ENCODE results near the gene ANO9.
"Not testable (repeated sequence)": the region's sequence is repeated elsewhere in the genome, so short reads cannot be mapped to it uniquely, and the experiment has no call there.

Gene ANO9

GRCh38 chr11:400241-400689 lies 41.5 kb downstream of the ANO9 start:
- no peak for DNase-seq (ENCODE audit: low read depth)

GRCh38 chr11:399731-400211 lies 42.0 kb downstream of the ANO9 start:
- peak; percentile 18 for DNase-seq (ENCODE audit: low read depth)

GRCh38 chr11:398826-399225 lies 43.0 kb downstream of the ANO9 start:
- peak; percentile 36 for DNase-seq (ENCODE audit: low read depth)

- DNase-seq (ENCODE audit: low read depth) = peak; percentile 82
Measured at GRCh38 chr11:396948-397548, 44.8 kb downstream of the ANO9 start.

GRCh38 chr11:396511-396947 lies 45.3 kb downstream of the ANO9 start:
- peak; percentile 59 for DNase-seq (ENCODE audit: low read depth)

GRCh38 chr11:395866-396265 lies 45.9 kb downstream of the ANO9 start:
- no peak for DNase-seq (ENCODE audit: low read depth)

- no peak for DNase-seq (ENCODE audit: low read depth)
Measured at GRCh38 chr11:394858-395655, 46.8 kb downstream of the ANO9 start.

- DNase-seq (ENCODE audit: low read depth) = peak; percentile 73
Measured at GRCh38 chr11:394034-394857, 47.6 kb downstream of the ANO9 start, which contains the start of gene PKP3. Gene PKP3 (plus strand): TSS chr11:394209. CDS start chr11:394293, 84 bp downstream.

- DNase-seq (ENCODE audit: low read depth) = peak; percentile 92
Measured at GRCh38 chr11:393219-394033, 48.4 kb downstream of the ANO9 start.

- no peak for DNase-seq (ENCODE audit: low read depth)
Measured at GRCh38 chr11:392102-392777, 49.6 kb downstream of the ANO9 start.

GRCh38 chr11:391117-392017 lies 50.4 kb downstream of the ANO9 start:
- no peak for DNase-seq (ENCODE audit: low read depth)

- no peak for DNase-seq (ENCODE audit: low read depth)
Measured at GRCh38 chr11:390175-390574, 51.6 kb downstream of the ANO9 start.

GRCh38 chr11:389369-389768 lies 52.4 kb downstream of the ANO9 start:
- not testable (repeated sequence) for DNase-seq (ENCODE audit: low read depth)

- DNase-seq (ENCODE audit: low read depth) = peak; percentile 50
Measured at GRCh38 chr11:387193-387793, 54.5 kb downstream of the ANO9 start.

GRCh38 chr11:386483-386882 lies 55.3 kb downstream of the ANO9 start:
- no peak for DNase-seq (ENCODE audit: low read depth)

- no peak for DNase-seq (ENCODE audit: low read depth)
Measured at GRCh38 chr11:385594-386351, 56.0 kb downstream of the ANO9 start.

GRCh38 chr11:384511-384910 lies 57.3 kb downstream of the ANO9 start:
- DNase-seq (ENCODE audit: low read depth) = no peak

GRCh38 chr11:383431-383830 lies 58.4 kb downstream of the ANO9 start:
- no peak for DNase-seq (ENCODE audit: low read depth)
